BJ (cell line): ENCODE measurements around the gene DIP2C. TPM values are rescaled to one million over a fixed set of nuclear protein-coding genes. Genes with fewer than 3 reads are reported as not detected.

Experiments
- CTCF ChIA-PET: fragments of 350-600 bp; formaldehyde crosslinking; extraction: SDS; loops from one replicate; lab custom pipeline; 2021; ENCODE audit warnings: antibody characterized with exemption, inconsistent platforms; lab: Yijun Ruan, JAX
- POLR2A ChIA-PET: fragments of 300-600 bp; sonication (Branson Sonifier 250); formaldehyde crosslinking; extraction: SDS; loops from one replicate; lab custom pipeline; 2021; ENCODE audit warnings: antibody characterized with exemption; lab: Charles Lee
- DNase-seq: peaks from one replicate; pipeline ENCODE4 v3.0.0-alpha.2; 2011; ENCODE audit warnings: low read depth
- H3K27me3 ChIP-seq: 2 replicates; pipeline ENCODE4 v1.6.0; 2011; ENCODE audit warnings: low read length; ENCODE audit not compliant: control insufficient read depth, insufficient read depth
- H3K36me3 ChIP-seq: 2 replicates; pipeline ENCODE4 v1.5.1; 2011; ENCODE audit warnings: low read length; ENCODE audit not compliant: control insufficient read depth, insufficient read depth
- H3K4me3 ChIP-seq: 2 replicates; pipeline ENCODE4 v1.5.1; 2011; ENCODE audit warnings: low read depth, mild to moderate bottlenecking, control low read depth, low read length
- polyA plus RNA-seq: library from polyadenylated mRNA; depleted of rRNA; stranded (reverse); fragments of >200 nt; gene quantifications from 2 replicates; pipeline ENCODE4 v1.2.3, GENCODE V29; 2011
- TF ChIP-seq, protein P1 (sequence below): IDR thresholded peaks from 2 replicates; pipeline ENCODE4 v1.5.1; 2011; ENCODE audit warnings: low read depth, mild to moderate bottlenecking, control low read depth, inconsistent platforms, low read length, moderate library complexity; ENCODE audit not compliant: insufficient read depth

The DIP2C gene
- polyA plus RNA-seq, 1 experiment: 9.3 TPM

DNA sequence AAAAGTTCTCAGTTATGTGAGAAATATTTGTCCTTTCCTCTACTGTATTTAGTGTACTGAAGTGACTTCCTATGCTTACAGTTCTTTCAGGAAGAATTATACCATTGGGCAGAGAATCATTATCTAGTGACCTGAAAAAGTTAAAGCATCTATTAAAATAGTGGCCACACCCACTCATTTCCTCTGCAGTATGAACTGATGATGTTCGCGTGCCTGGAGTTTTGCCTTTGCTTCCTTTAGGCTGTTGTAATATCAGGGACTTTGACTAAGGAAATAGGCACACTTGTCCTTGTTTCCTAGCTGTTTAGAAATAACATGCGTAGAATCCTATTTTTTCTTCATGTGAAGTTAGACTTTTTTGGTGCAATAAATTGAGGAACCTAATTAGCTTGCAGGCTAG lies 453.6 kb downstream of the DIP2C start:
- H3K4me3 ChIP-seq: no peak overlapping the region
- ChIA-PET POLR2A (no interaction called here), CTCF (interaction anchor here (1.2 kb wide), 1 partner anchor 37 kb away, joined by 3 read pairs; no protein-coding TSS in a partner anchor)
- H3K36me3 ChIP-seq: peaks cover 1% of the 10 kb centered on the region; the same call in 1 of the 2 replicates
- TF ChIP-seq, protein P1, sequence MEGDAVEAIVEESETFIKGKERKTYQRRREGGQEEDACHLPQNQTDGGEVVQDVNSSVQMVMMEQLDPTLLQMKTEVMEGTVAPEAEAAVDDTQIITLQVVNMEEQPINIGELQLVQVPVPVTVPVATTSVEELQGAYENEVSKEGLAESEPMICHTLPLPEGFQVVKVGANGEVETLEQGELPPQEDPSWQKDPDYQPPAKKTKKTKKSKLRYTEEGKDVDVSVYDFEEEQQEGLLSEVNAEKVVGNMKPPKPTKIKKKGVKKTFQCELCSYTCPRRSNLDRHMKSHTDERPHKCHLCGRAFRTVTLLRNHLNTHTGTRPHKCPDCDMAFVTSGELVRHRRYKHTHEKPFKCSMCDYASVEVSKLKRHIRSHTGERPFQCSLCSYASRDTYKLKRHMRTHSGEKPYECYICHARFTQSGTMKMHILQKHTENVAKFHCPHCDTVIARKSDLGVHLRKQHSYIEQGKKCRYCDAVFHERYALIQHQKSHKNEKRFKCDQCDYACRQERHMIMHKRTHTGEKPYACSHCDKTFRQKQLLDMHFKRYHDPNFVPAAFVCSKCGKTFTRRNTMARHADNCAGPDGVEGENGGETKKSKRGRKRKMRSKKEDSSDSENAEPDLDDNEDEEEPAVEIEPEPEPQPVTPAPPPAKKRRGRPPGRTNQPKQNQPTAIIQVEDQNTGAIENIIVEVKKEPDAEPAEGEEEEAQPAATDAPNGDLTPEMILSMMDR: no peak
- DNase-seq: peak; percentile 13
- no peaks in the 10 kb centered on the region for H3K27me3 ChIP-seq

DNA sequence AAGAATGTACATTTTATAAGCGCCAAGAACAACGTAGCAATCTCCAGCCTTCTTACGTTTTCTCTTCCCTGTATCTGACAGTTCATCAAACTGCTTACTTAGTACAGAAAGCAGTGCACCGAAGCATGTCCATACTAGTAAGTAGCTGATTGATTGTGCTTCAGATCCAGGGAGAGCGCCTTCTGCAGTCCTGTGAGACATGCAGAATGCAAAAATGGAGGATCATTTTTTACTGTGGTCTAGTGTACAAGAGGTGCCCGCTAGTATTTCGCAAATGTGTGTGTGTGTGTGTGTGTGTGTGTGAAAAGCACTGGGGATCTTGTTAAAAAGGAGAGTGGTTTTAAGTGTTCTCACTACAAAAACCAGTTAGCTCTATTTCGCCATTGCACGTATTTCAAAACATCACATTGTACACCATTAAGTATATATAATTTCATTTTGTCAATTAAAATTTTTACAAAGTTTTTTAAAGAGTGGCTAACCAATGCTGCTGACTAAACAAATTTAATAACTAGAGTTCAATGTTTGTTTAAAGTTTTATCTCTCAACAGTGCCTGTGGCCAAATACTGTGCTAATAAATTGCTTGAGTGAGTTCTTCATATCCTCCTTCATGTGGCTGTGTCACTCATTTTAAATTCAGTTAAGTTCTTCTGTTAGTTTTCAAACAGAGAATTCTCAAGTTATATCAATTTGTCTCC lies 454.6 kb downstream of the DIP2C start:
- peaks cover 1% of the 10 kb centered on the region; the same call in 1 of the 2 replicates for H3K36me3 ChIP-seq
- TF ChIP-seq, protein P1: no peak
- ChIA-PET POLR2A (no interaction called here), CTCF (interaction anchor here (1.2 to 1.4 kb wide), 2 partner anchors 18 to 38 kb away, joined by 3 read pairs; no protein-coding TSS in a partner anchor)
- H3K27me3 ChIP-seq: no peaks in the 10 kb centered on the region
- DNase-seq: no peak
- H3K4me3 ChIP-seq: no peak overlapping the region

DNA sequence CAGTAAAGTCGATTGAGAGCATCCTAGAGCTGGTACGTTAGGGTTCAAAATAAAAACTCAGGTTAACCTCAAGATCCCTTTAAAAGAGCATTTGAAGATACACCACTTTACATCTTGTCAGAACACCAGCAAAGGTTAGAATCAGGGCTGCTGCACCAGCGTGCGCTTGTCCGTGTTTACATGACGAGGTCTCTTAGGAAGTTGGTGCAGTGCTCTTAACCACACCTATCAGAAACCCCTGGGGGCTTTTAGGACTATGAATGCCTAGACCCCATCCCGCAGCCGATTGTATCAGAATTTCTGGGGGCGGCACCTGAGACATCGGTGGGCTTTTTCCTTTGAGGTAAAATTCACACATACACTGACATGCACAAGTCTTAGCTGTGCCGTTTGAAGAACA lies 456.6 kb downstream of the DIP2C start:
- DNase-seq: no peak
- no peaks in the 10 kb centered on the region for H3K27me3 ChIP-seq
- POLR2A ChIA-PET: no interaction called here
- TF ChIP-seq, protein P1: no peak
- H3K36me3 ChIP-seq: no peaks in the 10 kb centered on the region
- no peak overlapping the region for H3K4me3 ChIP-seq
- CTCF ChIA-PET: no interaction called here

DNA sequence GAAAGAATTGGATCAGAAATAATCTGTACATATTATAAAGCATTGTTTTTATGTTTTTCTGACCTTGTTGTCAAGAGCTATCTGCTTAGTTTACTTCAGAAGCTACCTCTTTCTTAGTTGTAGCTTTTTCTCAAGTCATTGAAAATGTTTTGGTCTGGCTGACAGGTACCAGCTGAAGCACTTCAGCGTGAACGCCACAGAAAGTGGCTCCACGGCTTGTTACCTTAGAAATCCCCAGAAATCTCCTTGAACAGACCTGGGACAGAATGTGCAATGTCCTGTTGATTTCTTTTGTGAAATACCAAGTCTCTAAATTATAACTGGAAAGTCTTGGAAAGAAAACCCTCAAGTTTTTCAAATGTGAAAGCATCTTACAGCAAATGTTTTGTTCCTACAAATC lies 457.4 kb downstream of the DIP2C start:
- Histone ChIP-seq H3K36me3 (no peaks in the 10 kb centered on the region), H3K27me3 (no peaks in the 10 kb centered on the region), H3K4me3 (no peak overlapping the region)
- ChIA-PET POLR2A (no interaction called here), CTCF (interaction anchor here (1.1 kb wide), 1 partner anchor 9 kb away, joined by 4 read pairs; no protein-coding TSS in a partner anchor)
- TF ChIP-seq, protein P1: no peak
- no peak for DNase-seq

DNA sequence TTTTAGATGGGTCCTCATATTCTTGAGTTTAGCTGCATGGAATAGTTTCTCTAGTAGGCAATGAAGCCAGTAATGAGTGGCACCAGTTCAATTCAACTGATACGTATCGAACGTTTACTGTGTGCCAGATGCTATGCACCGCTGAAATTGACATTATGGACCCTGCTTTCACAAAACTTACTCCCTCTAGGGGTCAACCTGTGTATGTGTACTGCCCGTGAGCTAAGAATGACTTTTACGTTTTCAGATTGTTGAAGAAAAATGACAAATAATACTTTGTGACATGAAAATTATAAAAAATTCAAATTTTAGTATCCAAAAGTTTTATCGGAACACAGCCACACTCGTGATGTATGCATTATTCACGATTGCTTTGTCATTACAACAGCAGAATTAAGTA lies 458.7 kb downstream of the DIP2C start:
- H3K27me3 ChIP-seq: no peaks in the 10 kb centered on the region
- H3K36me3 ChIP-seq: no peaks in the 10 kb centered on the region
- DNase-seq: no peak
- TF ChIP-seq, protein P1: peak; percentile 40; the same call in 1 of the 2 replicates
- POLR2A ChIA-PET: no interaction called here
- H3K4me3 ChIP-seq: no peak overlapping the region
- CTCF ChIA-PET: interaction anchor here (0.7 to 2.1 kb wide), 3 partner anchors 10 to 180 kb away, joined by 3 to 7 read pairs (median 6); no protein-coding TSS in a partner anchor
